Measurements from ENCODE around the gene TSC22D4.

GRCh38 chr7:100520138-100520537 lies 41.1 kb upstream of the TSC22D4 start:
- TF ChIP-seq REST (IDR thresholded peaks at IDR 0.05; ENCODE audit: insufficient read depth in 1 of 2, low read depth in 2 of 2, low read length in 2 of 2) (no peak), POLR2AphosphoS5 (IDR thresholded peaks at IDR 0.05; ENCODE audit: low read depth, low read length) (no peak), SIN3A (IDR thresholded peaks at IDR 0.05; ENCODE audit: borderline replicate concordance, insufficient read depth, low read length) (no peak), FOXP2 (optimal IDR thresholded peaks at IDR 0.05; ENCODE audit: borderline replicate concordance, extremely low read depth, extremely low read length, insufficient read depth) (no peak)
